SK-N-SH treated with all-trans-retinoic acid at 6 μM for 48 hours (cell line): Measurements from ENCODE around the gene SLC4A1AP.

Experiments used
- ATAC-seq: fragments of 200-7000 bp; cut with Tn5 transposase; 3 replicates; pipeline ENCODE4 v1.9.1; 2020; ENCODE audit warnings: mild to moderate bottlenecking, moderate library complexity
- ARNTL ChIP-seq: fragments of 450-650 bp; formaldehyde crosslinking; IDR thresholded peaks from 2 replicates; pipeline ENCODE4 v1.5.0; 2020; ENCODE audit warnings: low read depth, mild to moderate bottlenecking, moderate library complexity, borderline replicate concordance
- CSDC2 ChIP-seq: fragments of 250-450 bp; sonication (Bioruptor Pico); IDR thresholded peaks from 2 replicates; pipeline ENCODE4 v1.5.0; 2020; ENCODE audit warnings: mild to moderate bottlenecking, moderate library complexity
- GLIS3 ChIP-seq: fragments of 250-450 bp; sonication (Bioruptor Pico); IDR thresholded peaks from 2 replicates; pipeline ENCODE4 v1.5.0; 2020; ENCODE audit warnings: mild to moderate bottlenecking, moderate library complexity
- ISL1 ChIP-seq: fragments of 250-450 bp; sonication (Bioruptor Pico); IDR thresholded peaks from 2 replicates; pipeline ENCODE4 v2.1.2; 2022; ENCODE audit warnings: mild to moderate bottlenecking, moderate library complexity
- OSR1 ChIP-seq: fragments of 250-450 bp; sonication (Bioruptor Pico); IDR thresholded peaks from 2 replicates; pipeline ENCODE4 v1.8.0; 2022; ENCODE audit warnings: moderate library complexity, mild to moderate bottlenecking, inconsistent platforms
- POU6F1 ChIP-seq: fragments of 250-450 bp; sonication (Bioruptor Pico); IDR thresholded peaks from 2 replicates; pipeline ENCODE4 v1.8.0; 2021; ENCODE audit warnings: low read depth, mild to moderate bottlenecking, moderate library complexity, borderline replicate concordance
- PPARA ChIP-seq: fragments of 250-450 bp; sonication (Bioruptor Pico); IDR thresholded peaks from 2 replicates; pipeline ENCODE4 v1.5.0; 2020; ENCODE audit warnings: mild to moderate bottlenecking, borderline replicate concordance
- RARB ChIP-seq: fragments of 250-450 bp; sonication (Bioruptor Pico); IDR thresholded peaks from 2 replicates; pipeline ENCODE4 v1.8.0; 2021; ENCODE audit warnings: mild to moderate bottlenecking, moderate library complexity
- SNAI2 ChIP-seq: fragments of 250-450 bp; sonication (Bioruptor Pico); IDR thresholded peaks from 2 replicates; pipeline ENCODE4 v1.5.0; 2020; ENCODE audit warnings: mild to moderate bottlenecking, moderate library complexity
- TCF4 ChIP-seq: fragments of 250-450 bp; sonication (Bioruptor Pico); IDR thresholded peaks from 2 replicates; pipeline ENCODE4 v1.8.0; 2021; ENCODE audit warnings: mild to moderate bottlenecking, moderate library complexity, borderline replicate concordance
- TOX ChIP-seq: fragments of 250-450 bp; sonication (Bioruptor Pico); IDR thresholded peaks from 2 replicates; pipeline ENCODE4 v1.8.0; 2021; ENCODE audit warnings: mild to moderate bottlenecking, moderate library complexity, borderline replicate concordance
- ZC3H10 ChIP-seq: fragments of 250-450 bp; sonication (Bioruptor Pico); IDR thresholded peaks from 2 replicates; pipeline ENCODE4 v1.5.1; 2021; ENCODE audit warnings: mild to moderate bottlenecking, moderate library complexity
- ZFP3 ChIP-seq: fragments of 250-450 bp; sonication (Bioruptor Pico); IDR thresholded peaks from 2 replicates; pipeline ENCODE4 v1.5.0; 2020; ENCODE audit warnings: mild to moderate bottlenecking, moderate library complexity
- ZFP30 ChIP-seq: fragments of 450-650 bp; formaldehyde crosslinking; IDR thresholded peaks from 2 replicates; pipeline ENCODE4 v1.5.0; 2022; ENCODE audit warnings: mild to moderate bottlenecking, moderate library complexity
- ZNF565 ChIP-seq: fragments of 450-650 bp; formaldehyde crosslinking; conservative IDR thresholded peaks from 2 replicates; pipeline ENCODE4 v1.5.0; 2020; ENCODE audit warnings: low read depth, mild to moderate bottlenecking, moderate library complexity
- ZNF70 ChIP-seq: fragments of 450-650 bp; formaldehyde crosslinking; IDR thresholded peaks from 2 replicates; pipeline ENCODE4 v1.5.0; 2020; ENCODE audit warnings: mild to moderate bottlenecking, moderate library complexity
- ZNF8 ChIP-seq: fragments of 450-650 bp; formaldehyde crosslinking; IDR thresholded peaks from 2 replicates; pipeline ENCODE4 v1.5.0; 2020; ENCODE audit warnings: mild to moderate bottlenecking, moderate library complexity
- TF ChIP-seq, protein P1 (sequence below): fragments of 250-450 bp; sonication (Bioruptor Pico); IDR thresholded peaks from 2 replicates; pipeline ENCODE4 v1.5.0; 2020; ENCODE audit warnings: mild to moderate bottlenecking, moderate library complexity
- TF ChIP-seq, protein P2 (sequence below): fragments of 250-450 bp; sonication (Bioruptor Pico); IDR thresholded peaks from 2 replicates; pipeline ENCODE4 v1.8.0; 2020; ENCODE audit warnings: mild to moderate bottlenecking, moderate library complexity, borderline replicate concordance
- TF ChIP-seq, protein P3 (sequence below): fragments of 250-450 bp; sonication (Bioruptor Pico); IDR thresholded peaks from 2 replicates; pipeline ENCODE4 v1.5.1; 2021; ENCODE audit warnings: mild to moderate bottlenecking, moderate library complexity

The SLC4A1AP gene

GRCh38 chr2:27709960-27710575 lies 46.4 kb downstream of the SLC4A1AP start:
- TF ChIP-seq ZFP3 (CRISPR knock-in tag), result no peak
- TF ChIP-seq, protein P1, sequence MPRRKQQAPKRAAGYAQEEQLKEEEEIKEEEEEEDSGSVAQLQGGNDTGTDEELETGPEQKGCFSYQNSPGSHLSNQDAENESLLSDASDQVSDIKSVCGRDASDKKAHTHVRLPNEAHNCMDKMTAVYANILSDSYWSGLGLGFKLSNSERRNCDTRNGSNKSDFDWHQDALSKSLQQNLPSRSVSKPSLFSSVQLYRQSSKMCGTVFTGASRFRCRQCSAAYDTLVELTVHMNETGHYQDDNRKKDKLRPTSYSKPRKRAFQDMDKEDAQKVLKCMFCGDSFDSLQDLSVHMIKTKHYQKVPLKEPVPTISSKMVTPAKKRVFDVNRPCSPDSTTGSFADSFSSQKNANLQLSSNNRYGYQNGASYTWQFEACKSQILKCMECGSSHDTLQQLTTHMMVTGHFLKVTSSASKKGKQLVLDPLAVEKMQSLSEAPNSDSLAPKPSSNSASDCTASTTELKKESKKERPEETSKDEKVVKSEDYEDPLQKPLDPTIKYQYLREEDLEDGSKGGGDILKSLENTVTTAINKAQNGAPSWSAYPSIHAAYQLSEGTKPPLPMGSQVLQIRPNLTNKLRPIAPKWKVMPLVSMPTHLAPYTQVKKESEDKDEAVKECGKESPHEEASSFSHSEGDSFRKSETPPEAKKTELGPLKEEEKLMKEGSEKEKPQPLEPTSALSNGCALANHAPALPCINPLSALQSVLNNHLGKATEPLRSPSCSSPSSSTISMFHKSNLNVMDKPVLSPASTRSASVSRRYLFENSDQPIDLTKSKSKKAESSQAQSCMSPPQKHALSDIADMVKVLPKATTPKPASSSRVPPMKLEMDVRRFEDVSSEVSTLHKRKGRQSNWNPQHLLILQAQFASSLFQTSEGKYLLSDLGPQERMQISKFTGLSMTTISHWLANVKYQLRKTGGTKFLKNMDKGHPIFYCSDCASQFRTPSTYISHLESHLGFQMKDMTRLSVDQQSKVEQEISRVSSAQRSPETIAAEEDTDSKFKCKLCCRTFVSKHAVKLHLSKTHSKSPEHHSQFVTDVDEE (CRISPR knock-in tag), result no peak
- no peak for TF ChIP-seq ISL1
- TF ChIP-seq PPARA (CRISPR knock-in tag), result no peak
- TF ChIP-seq ARNTL (CRISPR knock-in tag), result no peak
- TF ChIP-seq, protein P2, sequence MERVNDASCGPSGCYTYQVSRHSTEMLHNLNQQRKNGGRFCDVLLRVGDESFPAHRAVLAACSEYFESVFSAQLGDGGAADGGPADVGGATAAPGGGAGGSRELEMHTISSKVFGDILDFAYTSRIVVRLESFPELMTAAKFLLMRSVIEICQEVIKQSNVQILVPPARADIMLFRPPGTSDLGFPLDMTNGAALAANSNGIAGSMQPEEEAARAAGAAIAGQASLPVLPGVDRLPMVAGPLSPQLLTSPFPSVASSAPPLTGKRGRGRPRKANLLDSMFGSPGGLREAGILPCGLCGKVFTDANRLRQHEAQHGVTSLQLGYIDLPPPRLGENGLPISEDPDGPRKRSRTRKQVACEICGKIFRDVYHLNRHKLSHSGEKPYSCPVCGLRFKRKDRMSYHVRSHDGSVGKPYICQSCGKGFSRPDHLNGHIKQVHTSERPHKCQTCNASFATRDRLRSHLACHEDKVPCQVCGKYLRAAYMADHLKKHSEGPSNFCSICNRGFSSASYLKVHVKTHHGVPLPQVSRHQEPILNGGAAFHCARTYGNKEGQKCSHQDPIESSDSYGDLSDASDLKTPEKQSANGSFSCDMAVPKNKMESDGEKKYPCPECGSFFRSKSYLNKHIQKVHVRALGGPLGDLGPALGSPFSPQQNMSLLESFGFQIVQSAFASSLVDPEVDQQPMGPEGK, result no peak
- no peak for TF ChIP-seq ZNF70 (CRISPR knock-in tag)
- TF ChIP-seq RARB (CRISPR knock-in tag), result no peak
- TF ChIP-seq, protein P3, sequence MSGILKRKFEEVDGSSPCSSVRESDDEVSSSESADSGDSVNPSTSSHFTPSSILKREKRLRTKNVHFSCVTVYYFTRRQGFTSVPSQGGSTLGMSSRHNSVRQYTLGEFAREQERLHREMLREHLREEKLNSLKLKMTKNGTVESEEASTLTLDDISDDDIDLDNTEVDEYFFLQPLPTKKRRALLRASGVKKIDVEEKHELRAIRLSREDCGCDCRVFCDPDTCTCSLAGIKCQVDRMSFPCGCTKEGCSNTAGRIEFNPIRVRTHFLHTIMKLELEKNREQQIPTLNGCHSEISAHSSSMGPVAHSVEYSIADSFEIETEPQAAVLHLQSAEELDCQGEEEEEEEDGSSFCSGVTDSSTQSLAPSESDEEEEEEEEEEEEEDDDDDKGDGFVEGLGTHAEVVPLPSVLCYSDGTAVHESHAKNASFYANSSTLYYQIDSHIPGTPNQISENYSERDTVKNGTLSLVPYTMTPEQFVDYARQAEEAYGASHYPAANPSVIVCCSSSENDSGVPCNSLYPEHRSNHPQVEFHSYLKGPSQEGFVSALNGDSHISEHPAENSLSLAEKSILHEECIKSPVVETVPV (CRISPR knock-in tag), result no peak
- no peak for TF ChIP-seq CSDC2 (CRISPR knock-in tag)
- TF ChIP-seq ZC3H10 (CRISPR knock-in tag), result no peak
- no peak for TF ChIP-seq POU6F1
- no peak for TF ChIP-seq TOX
- TF ChIP-seq ZNF8 (CRISPR knock-in tag), result no peak
- TF ChIP-seq SNAI2 (CRISPR knock-in tag), result no peak
- no peak for TF ChIP-seq TCF4 (CRISPR knock-in tag)
- TF ChIP-seq OSR1, result no peak
- no peak for TF ChIP-seq ZFP30 (CRISPR knock-in tag)
- no peak for ATAC-seq

GRCh38 chr2:27710640-27711430 lies 47.1 kb downstream of the SLC4A1AP start:
- ATAC-seq, result no peak
- no peak for TF ChIP-seq ZC3H10 (CRISPR knock-in tag)
- TF ChIP-seq TOX, result no peak
- no peak for TF ChIP-seq ZNF565 (CRISPR knock-in tag)
- TF ChIP-seq, protein P2, result no peak
- TF ChIP-seq TCF4 (CRISPR knock-in tag), result no peak
- no peak for TF ChIP-seq ARNTL (CRISPR knock-in tag)
- TF ChIP-seq RARB (CRISPR knock-in tag), result no peak
- TF ChIP-seq ISL1, result no peak
- TF ChIP-seq POU6F1, result no peak
- TF ChIP-seq GLIS3 (CRISPR knock-in tag), result no peak
- no peak for TF ChIP-seq PPARA (CRISPR knock-in tag)
- TF ChIP-seq CSDC2 (CRISPR knock-in tag), result no peak
- TF ChIP-seq OSR1, result no peak
- no peak for TF ChIP-seq SNAI2 (CRISPR knock-in tag)
